ENCODE data around the gene ID4. TPM values are rescaled to one million over a fixed set of nuclear protein-coding genes. Genes with fewer than 3 reads are reported as not detected.
A peak's percentile ranks its signal among the peaks of the same experiment; 100 is the strongest.

ID4 gene
- total RNA-seq, 1 experiment from 2014 or later, result 0.10 TPM

- TF ChIP-seq CTCF (IDR thresholded peaks at IDR 0.05 in 2 of 3, conservative IDR thresholded peaks at IDR 0.05 in 1 of 3; ENCODE audit: borderline replicate concordance in 1 of 3, insufficient read depth in 1 of 3, low read depth in 2 of 3, low read length in 2 of 3), result no peak
- no peak for TF ChIP-seq EGR1 (IDR thresholded peaks at IDR 0.05; ENCODE audit: low read depth)
- no peak for TF ChIP-seq POLR2A (IDR thresholded peaks at IDR 0.05; ENCODE audit: borderline replicate concordance, extremely low read depth, insufficient read depth, insufficient read length)
- peak; percentile 75 for TF ChIP-seq JUND (IDR thresholded peaks at IDR 0.05)
- TF ChIP-seq REST (IDR thresholded peaks at IDR 0.05; ENCODE audit: low read depth), result no peak
- TF ChIP-seq SIN3A (IDR thresholded peaks at IDR 0.05; ENCODE audit: low read depth), result peak; percentile 51; the same call in 1 of the 2 replicates
- TF ChIP-seq CEBPB (IDR thresholded peaks at IDR 0.05; ENCODE audit: low read depth), result peak; percentile 62; the same call in 1 of the 2 replicates
- TF ChIP-seq SRF (IDR thresholded peaks at IDR 0.05; ENCODE audit: low read depth), result no peak
Observed at GRCh38 chr6:19866985-19867627, 29.9 kb downstream of the ID4 start (continued).

GRCh38 chr6:19869464-19869863 lies 32.3 kb downstream of the ID4 start:
- intact Hi-C loops (cut with micrococcal nuclease), result no loop called here
- H3K4me3 ChIP-seq (replicated peaks in 1 of 2; ENCODE audit: low read depth in 1 of 2, low read length in 2 of 2), result no peak overlapping the region

More at GRCh38 chr6:19869464-19869863, 32.3 kb downstream of the ID4 start:
- ChIA-PET POLR2A (no interaction called here), RAD21 (ENCODE audit: low non-redundant PET in 1 of 2, low total read pairs in 2 of 2, uncharacterized antibody in 2 of 2, unreplicated experiment in 2 of 2) (no interaction called here), CTCF (no interaction called here)
- Histone ChIP-seq H3K4me2 (ENCODE audit: low read length) (no peak overlapping the region), H3K36me3 (ENCODE audit: control insufficient read depth in 1 of 2, insufficient read depth in 2 of 2, low read length in 2 of 2) (no peaks in the 10 kb centered on the region), H4K20me1 (ENCODE audit: insufficient read depth) (no peaks in the 10 kb centered on the region), H3K79me2 (ENCODE audit: insufficient read depth, low read length) (no peaks in the 10 kb centered on the region), H3K27me3 (ENCODE audit: insufficient read depth, low read length) (peaks cover 25% of the 10 kb centered on the region; the same call in 1 of the 2 replicates), H3K9me2 (ENCODE audit: insufficient read depth) (no peaks in the 10 kb centered on the region), H3K9ac (ENCODE audit: low read length) (no peak overlapping the region), H3K9me3 (ENCODE audit: control insufficient read depth in 1 of 2, insufficient read depth in 1 of 2, low read depth in 1 of 2, low read length in 2 of 2) (no peaks in the 10 kb centered on the region), H3K27ac (ENCODE audit: low read depth, low read length) (no peak overlapping the region), H2AFZ (ENCODE audit: low read depth, low read length, poor library complexity, severe bottlenecking) (no peak overlapping the region), H3K4me1 (ENCODE audit: control insufficient read depth in 1 of 2, insufficient read depth in 2 of 2, low read length in 2 of 2) (peaks cover 13 to 14% of the 10 kb centered on the region in 2 experiments)
- BruUV-seq (replicated peaks), result no TSS peak
- peak; percentile 38 to 95 (median 44); a peak in 5 of 6 replicates for TF ChIP-seq CTCF (IDR thresholded peaks at IDR 0.05 in 2 of 3, conservative IDR thresholded peaks at IDR 0.05 in 1 of 3; ENCODE audit: borderline replicate concordance in 1 of 3, insufficient read depth in 1 of 3, low read depth in 2 of 3, low read length in 2 of 3)
- TF ChIP-seq RAD21 (IDR thresholded peaks at IDR 0.05; ENCODE audit: low read depth), result peak; percentile 54
- TF ChIP-seq ZBTB33 (IDR thresholded peaks at IDR 0.05; ENCODE audit: extremely low read depth, insufficient replicate concordance, low read length), result no peak
- DNase-seq (ENCODE audit: low read depth, low spot score), result no peak
- peak; percentile 52; the same call in 1 of the 2 replicates for ATAC-seq

All from HCT116 (cell line).